ENCODE results near the gene GRM7. TPM values are rescaled to one million over a fixed set of nuclear protein-coding genes. Genes with fewer than 3 reads are reported as not detected.

GRM7 gene
- total and polyA plus RNA-seq, 2 donors (not counting 1 experiment from before 2014, with no cell fraction given) = not detected

- no peak overlapping the region for H3K4me3 ChIP-seq (ENCODE audit: control extremely low read depth in 1 of 5, extremely low read depth in 1 of 5, insufficient read depth in 1 of 5, low read depth in 2 of 5, low read length in 4 of 5)
These were observed 928.4 kb downstream of the GRM7 start for GRCh38 chr3:7789324-7789723.

GRCh38 chr3:7790141-7790540, 929.2 kb downstream of the GRM7 start:
- Histone ChIP-seq H2AFZ (ENCODE audit: insufficient read depth, low read depth, low read length, poor library complexity, severe bottlenecking) (no peak overlapping the region), H3K27me3 (replicated peaks in 1 of 4; ENCODE audit: control extremely low read depth in 1 of 4, control insufficient read depth in 3 of 4, insufficient read depth in 4 of 4, low read length in 3 of 4) (no peaks in the 10 kb centered on the region), H3K4me3 (ENCODE audit: control extremely low read depth in 1 of 5, extremely low read depth in 1 of 5, insufficient read depth in 1 of 5, low read depth in 2 of 5, low read length in 4 of 5) (no peak overlapping the region), H3K9ac (ENCODE audit: low read length) (no peak overlapping the region), H3K27ac (ENCODE audit: low read length in 2 of 2) (no peak overlapping the region), H3K79me2 (ENCODE audit: control insufficient read depth, insufficient read depth, low read length) (no peaks in the 10 kb centered on the region), H4K20me1 (ENCODE audit: control insufficient read depth, insufficient read depth, low read length, poor library complexity, severe bottlenecking) (no peaks in the 10 kb centered on the region), H3K9me3 (ENCODE audit: control extremely low read depth in 1 of 3, control insufficient read depth in 2 of 3, insufficient read depth in 1 of 3, low read length in 2 of 3) (peaks cover 0 to 4% (median 1%) of the 10 kb centered on the region in 3 donors), H3K36me3 (replicated peaks in 1 of 2; ENCODE audit: control extremely low read depth in 1 of 2, control insufficient read depth in 1 of 2, extremely low read depth in 1 of 2, insufficient read depth in 2 of 2, low read length in 1 of 2) (no peaks in the 10 kb centered on the region), H3K4me2 (replicated peaks; ENCODE audit: low read depth, low read length, poor library complexity, severe bottlenecking) (no peak overlapping the region), H3K4me1 (ENCODE audit: control insufficient read depth in 2 of 2, insufficient read depth in 2 of 2, low read length in 2 of 2) (no peaks in the 10 kb centered on the region)
- no peaks in the 10 kb centered on the region for H3K27me3 Mint-ChIP-seq
- CTCF ChIA-PET = no interaction called here
- no peak overlapping the region for H3K27ac Mint-ChIP-seq
- H3K4me3 Mint-ChIP-seq = no peak overlapping the region
- TF ChIP-seq CTCF (IDR thresholded peaks at IDR 0.05) (no peak), EZH2 (IDR thresholded peaks at IDR 0.05; ENCODE audit: borderline replicate concordance, insufficient read depth, low read depth, low read length, poor library complexity, severe bottlenecking) (no peak)
- intact Hi-C loops (cut with micrococcal nuclease) = no loop called here
- POLR2A ChIA-PET = no interaction called here
- DNase-seq (no peak), ATAC-seq (ENCODE audit: low read depth) (no peak)
- WGBS (ENCODE audit: insufficient coverage) = 44% methylated on average over 2 of the region's 3 CpGs
- peaks cover 1% of the 10 kb centered on the region for H3K9me3 Mint-ChIP-seq (ENCODE audit: insufficient read depth)
- no peaks in the 10 kb centered on the region for H3K4me1 Mint-ChIP-seq

More at GRCh38 chr3:7789324-7789723, 928.4 kb downstream of the GRM7 start:
- ChIA-PET POLR2A (no interaction called here), CTCF (no interaction called here)
- ATAC-seq (ENCODE audit: low read depth) = no peak
- H3K36me3 ChIP-seq (replicated peaks in 1 of 2; ENCODE audit: control extremely low read depth in 1 of 2, control insufficient read depth in 1 of 2, extremely low read depth in 1 of 2, insufficient read depth in 2 of 2, low read length in 1 of 2) = no peaks in the 10 kb centered on the region
- H3K4me1 ChIP-seq (ENCODE audit: control insufficient read depth in 2 of 2, insufficient read depth in 2 of 2, low read length in 2 of 2) = no peaks in the 10 kb centered on the region
- peaks cover 0 to 4% (median 1%) of the 10 kb centered on the region in 3 donors for H3K9me3 ChIP-seq (ENCODE audit: control extremely low read depth in 1 of 3, control insufficient read depth in 2 of 3, insufficient read depth in 1 of 3, low read length in 2 of 3)
- H3K4me2 ChIP-seq (replicated peaks; ENCODE audit: low read depth, low read length, poor library complexity, severe bottlenecking) = no peak overlapping the region
- H2AFZ ChIP-seq (ENCODE audit: insufficient read depth, low read depth, low read length, poor library complexity, severe bottlenecking) = no peak overlapping the region
- no peak overlapping the region for H3K4me3 Mint-ChIP-seq
- H3K4me1 Mint-ChIP-seq = no peaks in the 10 kb centered on the region
- intact Hi-C loops (cut with micrococcal nuclease) = no loop called here
- H4K20me1 ChIP-seq (ENCODE audit: control insufficient read depth, insufficient read depth, low read length, poor library complexity, severe bottlenecking) = no peaks in the 10 kb centered on the region
- peaks cover 1% of the 10 kb centered on the region for H3K9me3 Mint-ChIP-seq (ENCODE audit: insufficient read depth)
- no peaks in the 10 kb centered on the region for H3K27me3 ChIP-seq (replicated peaks in 1 of 4; ENCODE audit: control extremely low read depth in 1 of 4, control insufficient read depth in 3 of 4, insufficient read depth in 4 of 4, low read length in 3 of 4)
- H3K9ac ChIP-seq (ENCODE audit: low read length) = no peak overlapping the region
- TF ChIP-seq EZH2 (IDR thresholded peaks at IDR 0.05; ENCODE audit: borderline replicate concordance, insufficient read depth, low read depth, low read length, poor library complexity, severe bottlenecking) (no peak), CTCF (IDR thresholded peaks at IDR 0.05) (no peak)
- H3K79me2 ChIP-seq (ENCODE audit: control insufficient read depth, insufficient read depth, low read length) = no peaks in the 10 kb centered on the region
- DNase-seq = no peak
- no peak overlapping the region for H3K27ac Mint-ChIP-seq
- no peak overlapping the region for H3K27ac ChIP-seq (ENCODE audit: low read length in 2 of 2)
- no peaks in the 10 kb centered on the region for H3K27me3 Mint-ChIP-seq
- WGBS (ENCODE audit: insufficient coverage) = 77% methylated on average over 5 of the region's 7 CpGs
